ENCODE measurements around the gene MEIS1.

The MEIS1 gene

DNA sequence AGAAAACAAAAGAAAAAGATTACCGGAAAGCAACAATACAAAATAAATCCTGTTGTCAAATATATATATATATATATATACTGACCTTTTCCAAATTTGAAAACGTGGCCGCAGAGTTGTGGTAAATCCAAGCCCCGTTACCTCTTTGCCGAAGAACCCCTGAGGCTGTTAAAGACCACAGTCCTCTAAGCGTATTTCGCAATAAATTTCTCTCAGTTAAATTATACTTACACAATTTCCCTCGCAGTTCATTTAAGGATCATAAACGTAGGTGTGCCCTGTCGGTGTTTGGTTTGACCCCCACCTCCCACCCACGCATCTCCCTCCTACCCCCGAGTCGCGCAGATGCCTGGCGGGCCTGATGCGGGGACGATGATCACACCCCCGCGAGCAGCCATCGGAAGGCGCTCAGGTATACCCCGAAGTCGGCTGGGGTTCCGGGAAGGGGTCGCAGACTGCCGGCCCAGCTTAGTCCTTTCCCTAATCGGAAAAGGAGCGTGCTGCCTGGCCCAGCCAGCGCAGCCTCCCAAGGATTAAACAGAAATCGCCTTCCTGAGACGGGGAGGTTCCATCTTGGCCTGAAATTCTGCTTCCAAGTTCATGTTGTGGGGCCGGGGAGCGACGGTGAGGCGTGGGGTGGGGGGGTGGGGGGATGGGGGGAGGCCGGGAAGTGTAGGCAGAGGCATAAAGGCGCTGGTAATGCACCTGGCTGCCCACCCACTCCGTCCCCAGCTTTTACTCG is 2.9 kb upstream of the MEIS1 start:
- no peak for DNase-seq

DNA sequence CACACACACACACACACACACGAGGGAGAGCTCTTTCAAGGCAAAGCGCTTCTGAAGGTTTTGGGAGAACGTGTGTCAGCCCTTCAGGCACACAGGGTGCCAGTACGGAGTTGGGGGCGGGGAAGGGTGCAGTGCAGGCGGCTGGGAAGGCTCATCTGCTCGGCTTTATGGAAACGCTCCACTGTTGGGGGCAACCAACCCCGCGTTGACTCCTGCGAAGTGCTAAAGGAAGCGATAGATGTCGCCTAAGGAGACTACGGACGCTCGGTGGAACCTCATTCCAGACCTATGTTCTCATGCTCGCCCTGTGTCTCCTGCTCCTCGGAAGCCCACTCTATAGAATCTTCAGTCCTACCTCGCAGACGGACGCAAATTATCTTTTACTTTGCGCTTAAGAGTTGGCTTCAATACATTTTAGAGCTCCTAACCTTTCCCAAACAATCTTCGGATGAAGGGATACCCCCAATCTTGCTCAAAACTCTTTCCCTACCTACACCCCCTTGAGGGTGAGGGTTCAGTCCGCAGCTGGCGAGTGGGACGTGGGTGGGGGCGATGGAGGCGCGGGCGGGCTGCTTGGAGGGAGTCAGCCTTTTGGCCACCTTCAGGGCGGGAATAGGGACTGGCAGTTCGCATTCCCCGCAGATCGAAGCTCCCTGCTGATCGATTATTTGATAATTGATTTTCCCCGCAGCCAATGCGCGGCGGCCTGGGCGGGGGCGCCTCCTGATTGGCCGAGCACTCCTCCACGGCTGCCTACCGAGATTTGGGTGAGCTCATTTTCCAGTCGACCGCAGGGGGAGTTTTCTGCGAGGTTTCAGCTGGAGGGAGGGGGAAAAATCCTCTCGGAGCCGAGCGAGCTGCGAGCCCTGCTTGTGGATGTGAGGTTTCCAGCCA is 1.9 kb upstream of the MEIS1 start:
- DNase-seq, result no peak

DNA sequence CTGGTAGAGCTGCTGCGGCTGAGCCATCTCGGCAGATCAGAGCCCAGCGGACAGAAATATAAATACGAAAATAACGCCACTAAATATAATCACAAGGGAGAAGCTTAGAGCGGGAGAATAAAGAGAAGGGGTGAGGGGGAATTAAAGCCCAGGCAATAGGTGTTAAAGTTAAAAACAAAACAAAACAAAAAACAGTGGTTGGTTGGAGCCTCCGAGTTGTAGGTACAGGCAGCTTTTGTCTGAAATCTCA is 1.3 kb upstream of the MEIS1 start:
- DNase-seq, result no peak

DNA sequence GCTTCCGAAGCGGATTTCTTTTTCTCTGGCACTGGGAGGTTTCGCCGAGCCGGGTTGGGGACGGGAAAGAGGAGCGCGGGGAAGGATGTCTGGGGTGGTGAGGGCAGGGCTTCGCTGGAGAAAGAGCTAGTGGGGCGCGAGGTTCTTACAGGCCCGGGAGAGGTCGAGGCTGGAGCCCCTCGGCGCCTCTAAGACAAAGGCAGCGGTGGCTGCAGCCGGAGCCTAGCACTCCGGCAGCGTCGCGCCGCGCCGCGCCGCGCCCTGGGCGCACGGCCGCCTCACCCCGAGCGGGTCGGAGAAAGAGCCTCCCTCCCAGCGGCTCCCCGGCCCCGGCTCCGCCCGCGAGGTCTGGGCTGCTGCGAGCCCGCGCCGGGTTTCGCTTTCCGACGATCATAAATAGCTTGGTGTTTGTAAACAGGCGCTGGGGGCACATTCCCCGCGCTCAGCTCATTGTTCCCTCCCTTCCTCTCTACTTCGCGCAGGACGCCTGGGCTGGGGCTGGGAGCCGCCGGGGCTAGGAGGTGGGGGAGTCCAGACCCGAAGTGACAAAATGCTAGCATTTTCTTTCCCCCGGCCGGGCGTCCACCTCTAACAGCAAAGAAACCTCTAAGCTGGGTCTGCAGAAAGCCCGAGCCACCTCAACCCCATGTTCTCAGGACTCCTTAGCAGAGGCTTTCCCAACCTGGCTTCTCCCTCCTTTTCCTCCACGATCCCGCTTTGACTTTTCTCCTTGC is 813 bp upstream of the MEIS1 start:
- no peak for DNase-seq

DNA sequence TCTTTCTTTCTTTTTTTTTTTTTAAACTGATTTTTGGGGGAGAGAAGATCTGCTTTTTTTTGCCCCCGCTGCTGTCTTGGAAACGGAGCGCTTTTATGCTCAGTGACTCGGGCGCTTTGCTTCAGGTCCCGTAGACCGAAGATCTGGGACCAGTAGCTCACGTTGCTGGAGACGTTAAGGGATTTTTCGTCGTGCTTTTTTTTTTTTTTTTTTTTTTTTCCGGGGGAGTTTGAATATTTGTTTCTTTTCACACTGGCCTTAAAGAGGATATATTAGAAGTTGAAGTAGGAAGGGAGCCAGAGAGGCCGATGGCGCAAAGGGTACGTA is 587 bp downstream of the MEIS1 start:
- no peak for DNase-seq

DNA sequence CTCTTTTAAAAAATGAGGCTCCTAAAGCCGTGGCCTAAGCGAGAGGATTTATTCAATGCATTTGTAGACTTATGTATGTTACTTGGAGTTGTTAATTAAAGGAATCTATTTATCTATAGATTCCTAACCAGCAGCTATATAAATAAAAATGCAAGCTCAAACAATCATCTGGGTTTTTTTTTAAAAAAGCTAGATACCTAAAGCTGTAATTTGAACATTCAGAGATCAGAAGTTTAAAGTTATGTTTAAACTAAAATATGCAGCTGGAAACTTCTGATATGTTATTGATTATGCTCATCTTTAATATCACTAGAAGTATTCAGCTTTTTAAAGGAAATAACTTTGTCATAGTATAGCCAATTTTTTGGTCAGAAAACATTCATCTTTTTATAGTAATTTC is 1.0 kb downstream of the MEIS1 start:
- no peak for DNase-seq

DNA sequence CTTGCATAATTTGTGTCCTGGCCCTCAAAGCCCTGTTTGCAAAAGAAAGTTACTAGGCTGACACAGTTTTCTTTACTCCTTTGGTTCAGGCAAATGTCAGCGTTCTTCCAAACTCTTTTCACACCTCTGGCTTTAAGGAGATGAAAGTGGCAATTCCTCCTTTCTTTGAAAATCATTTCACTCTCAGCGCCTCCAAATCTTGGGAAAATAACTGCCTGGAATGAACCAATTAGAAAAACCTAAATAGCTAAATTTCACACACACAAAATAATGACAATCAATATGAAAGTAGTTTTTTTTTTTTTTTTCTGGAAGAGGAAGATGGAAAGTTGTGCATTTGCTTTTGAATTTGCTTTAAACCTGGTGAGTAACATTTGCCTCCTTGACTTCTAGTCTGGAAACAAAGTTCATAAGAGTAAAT is 1.7 kb downstream of the MEIS1 start:
- no peak for DNase-seq

DNA sequence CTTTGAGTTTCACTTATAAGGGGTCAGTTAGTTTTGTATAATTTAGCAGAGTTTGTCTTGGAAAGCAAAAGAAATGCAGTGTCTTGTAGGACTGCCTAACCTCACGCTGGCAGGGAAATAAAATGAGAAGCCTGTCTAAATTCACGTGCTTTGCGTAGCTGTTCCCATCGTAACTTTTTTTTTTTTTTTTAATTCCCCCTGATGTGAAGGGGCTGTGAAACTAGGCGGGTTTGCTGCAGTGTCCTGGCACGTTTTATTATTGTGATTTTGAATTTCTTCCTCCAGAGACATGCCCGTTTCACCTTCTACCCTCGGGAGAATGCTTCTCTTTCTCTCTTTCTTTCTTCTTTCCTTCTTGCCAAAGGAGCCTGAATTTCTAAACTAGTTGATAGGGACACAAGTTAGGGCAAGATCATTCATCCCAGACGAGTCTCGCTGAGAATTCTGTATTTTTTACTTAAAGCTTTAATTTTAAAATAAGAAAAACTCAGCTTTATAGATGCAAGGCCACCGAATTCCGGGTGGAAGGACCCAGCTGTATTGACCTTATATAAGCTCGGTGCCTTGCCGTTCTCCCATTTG is 2.3 kb downstream of the MEIS1 start:
- DNase-seq, result no peak

DNA sequence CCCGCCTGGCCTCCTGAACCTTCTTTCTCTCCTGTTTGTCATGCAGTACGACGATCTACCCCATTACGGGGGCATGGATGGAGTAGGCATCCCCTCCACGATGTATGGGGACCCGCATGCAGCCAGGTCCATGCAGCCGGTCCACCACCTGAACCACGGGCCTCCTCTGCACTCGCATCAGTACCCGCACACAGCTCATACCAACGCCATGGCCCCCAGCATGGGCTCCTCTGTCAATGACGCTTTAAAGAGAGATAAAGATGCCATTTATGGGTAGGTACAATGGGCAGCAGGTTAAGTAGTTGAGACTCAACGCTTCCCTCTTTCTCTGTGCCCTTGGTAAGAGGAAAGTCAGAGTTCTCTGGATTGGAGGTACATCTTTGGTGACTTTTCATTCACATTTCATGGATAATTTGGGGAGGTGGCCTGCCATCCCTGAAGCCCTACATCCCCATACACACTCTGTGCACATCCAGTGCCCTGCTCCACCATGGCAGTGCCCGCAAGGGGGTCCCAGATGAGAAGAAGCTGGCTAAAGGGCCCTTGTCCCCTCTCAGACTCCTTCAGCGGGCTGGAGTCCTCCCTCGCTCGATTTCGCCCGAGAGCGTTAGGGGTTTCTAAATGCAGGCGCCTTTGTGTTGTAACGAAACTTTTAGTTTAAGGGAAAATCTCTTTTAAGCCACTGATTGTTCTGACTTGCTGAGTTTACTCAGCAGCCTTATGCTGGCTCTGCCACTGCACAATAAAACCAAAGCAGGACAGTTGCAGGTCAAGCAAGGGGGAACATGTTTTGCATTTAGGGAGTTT is 3.0 kb downstream of the MEIS1 start:
- no peak for DNase-seq

DNA sequence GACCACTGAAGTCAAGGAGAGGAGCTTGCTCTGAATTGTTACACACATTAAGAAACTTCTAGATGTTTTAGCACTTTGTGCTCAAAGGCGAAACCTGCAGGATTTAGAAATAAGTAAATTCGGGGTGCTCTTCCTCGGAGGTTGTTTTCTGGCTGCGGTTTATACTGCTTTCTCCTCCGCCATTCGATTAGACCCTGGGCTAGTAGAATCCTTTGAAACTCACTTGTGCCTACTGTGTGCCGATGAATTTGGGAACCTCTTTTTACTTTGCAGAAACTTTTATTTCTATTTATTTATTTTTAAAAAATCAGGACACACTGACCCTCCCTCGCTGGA is 3.5 kb downstream of the MEIS1 start:
- DNase-seq, result no peak

DNA sequence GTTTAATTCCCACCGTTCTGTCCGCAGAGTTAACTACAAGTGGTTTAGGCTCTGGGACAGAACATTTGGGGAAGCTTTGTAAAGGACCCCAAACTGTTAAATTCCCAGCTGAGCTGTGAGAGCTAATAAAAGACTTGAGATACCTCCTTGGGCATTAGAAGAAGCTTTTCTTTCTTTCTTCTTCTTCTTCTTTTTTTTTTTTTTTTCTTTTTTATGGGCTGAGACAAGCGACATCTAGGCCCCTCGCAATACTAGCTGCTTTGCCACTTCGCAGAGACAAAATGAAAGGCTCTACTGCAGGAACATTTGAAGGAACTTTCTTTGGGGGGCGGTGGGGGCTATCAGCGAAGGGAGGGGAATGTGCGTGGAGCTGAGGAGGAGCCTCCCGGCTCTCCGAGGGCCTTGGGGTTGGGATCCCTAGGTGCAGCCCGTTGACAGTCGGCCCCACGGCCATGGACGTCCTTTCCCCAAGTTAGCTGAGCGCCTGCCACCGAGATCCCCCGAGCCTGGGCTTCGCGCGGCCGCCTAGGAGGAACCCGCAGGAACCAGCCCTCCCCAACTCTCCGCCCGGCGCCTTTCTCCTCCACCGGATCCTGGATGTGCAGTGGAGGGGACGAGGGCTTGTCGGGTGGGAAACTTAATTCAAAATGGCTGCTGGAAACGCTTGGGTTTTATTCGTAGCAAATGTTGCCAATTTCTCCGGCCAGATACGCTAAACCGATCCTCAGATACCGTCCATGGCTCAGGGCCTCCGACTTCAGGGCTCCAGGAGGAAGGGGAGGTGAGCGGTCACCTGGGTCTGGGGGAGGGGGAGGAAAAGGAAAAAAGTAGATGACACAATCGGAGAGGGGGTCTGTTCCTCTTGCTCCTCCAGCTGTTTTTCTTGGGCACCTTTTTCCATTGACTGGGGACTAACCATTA is 4.2 kb downstream of the MEIS1 start:
- DNase-seq, result no peak

DNA sequence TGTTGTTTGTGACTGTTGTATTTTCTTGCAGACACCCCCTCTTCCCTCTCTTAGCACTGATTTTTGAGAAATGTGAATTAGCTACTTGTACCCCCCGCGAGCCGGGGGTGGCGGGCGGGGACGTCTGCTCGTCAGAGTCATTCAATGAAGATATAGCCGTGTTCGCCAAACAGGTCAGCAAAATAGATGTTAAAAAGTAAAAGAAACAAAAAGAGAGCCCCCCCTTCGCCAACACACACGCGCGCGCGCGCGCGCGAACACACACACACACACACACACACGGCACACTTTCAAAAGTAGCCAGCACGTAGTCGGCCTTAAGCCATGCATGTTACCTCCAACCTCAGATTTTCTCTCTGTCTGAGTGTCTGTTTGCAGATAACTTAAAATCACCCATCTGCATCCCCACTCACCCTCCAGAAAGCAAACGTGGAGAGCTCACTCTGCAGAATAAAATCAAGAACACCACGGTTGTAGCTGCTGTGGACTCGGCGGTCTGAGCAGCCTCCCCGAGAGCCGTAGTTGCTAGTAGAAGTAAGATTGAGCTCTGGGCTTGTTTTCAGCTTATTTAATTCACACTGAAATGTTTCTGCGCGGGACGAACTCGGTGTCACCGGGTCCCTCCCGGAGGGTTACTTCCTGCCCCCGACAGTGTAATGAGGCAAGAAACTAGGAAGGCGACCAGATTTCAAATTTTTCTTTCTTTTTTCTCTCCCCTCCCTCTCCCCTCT is 5.1 kb downstream of the MEIS1 start:
- DNase-seq, result no peak

DNA sequence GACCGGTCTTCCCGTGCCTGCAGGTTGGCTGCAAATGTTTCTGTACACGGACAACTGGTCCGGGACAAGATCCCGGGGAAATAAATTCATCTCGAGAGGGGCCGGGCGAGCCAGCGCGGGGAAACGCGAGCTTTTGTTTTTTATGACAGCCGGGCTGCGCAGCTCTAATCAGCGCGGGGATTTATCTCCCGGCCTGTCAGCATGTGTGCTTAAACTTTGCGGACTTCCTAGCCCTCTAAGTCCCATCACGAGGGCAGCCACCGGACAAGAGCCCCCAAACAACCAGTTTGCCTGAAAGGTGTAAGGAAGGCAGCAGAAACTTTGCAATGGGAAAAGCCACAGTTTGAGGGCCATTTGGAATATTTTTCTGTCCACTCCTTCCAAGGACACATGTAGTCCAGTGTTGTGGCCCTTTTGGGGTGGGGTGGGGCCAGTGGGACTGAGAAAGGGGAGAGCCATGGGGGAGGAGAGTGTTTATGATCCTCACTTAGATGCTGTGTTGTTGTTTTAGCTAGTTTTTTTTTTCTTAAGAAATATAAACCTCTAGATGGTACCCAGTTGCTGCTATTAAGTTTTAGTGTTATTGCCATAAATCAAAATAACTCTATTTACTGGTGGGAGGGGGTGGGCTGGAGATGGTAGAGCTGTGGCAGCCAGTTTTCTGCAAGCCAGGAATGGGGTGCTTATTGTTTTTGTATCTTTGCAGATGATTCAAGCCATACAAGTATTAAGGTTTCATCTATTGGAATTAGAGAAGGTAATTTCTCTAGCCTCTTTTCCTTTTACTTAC is 6.0 kb downstream of the MEIS1 start:
- no peak for DNase-seq

DNA sequence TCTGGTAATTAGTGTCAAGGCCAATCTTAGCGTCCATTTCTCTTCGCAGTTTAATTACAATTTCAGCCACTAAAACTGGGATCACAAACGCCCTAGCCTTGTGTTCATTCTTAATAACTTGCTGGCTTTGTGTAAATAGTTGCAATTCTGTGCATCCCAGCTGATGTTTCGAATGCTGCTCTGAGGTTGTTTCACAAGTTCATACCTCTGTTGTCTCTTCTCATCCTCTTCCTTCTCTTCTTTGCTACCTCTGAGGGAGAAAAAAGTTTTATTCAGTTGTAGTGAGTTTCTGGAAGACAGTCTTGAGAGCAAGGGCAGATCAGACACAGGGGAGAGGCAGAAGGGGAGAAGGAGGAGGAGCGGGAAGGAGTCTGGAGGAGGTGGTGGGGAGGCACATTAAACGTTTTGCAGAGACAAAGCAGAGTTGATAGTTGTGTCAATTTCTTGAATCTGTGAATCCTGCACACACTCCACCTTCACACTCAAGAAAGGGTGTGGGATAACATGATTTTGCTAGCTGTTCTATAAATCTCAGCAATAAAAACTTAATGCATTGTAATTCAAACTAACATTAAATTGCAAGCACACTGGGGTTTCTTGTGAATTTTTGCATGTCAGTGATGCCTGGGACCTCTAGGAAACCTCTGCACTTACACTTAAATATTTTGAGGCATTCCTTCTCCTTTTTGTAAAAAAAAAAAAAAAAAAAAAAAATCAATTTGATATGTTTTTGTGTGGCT is 6.8 kb downstream of the MEIS1 start:
- no peak for DNase-seq

DNA sequence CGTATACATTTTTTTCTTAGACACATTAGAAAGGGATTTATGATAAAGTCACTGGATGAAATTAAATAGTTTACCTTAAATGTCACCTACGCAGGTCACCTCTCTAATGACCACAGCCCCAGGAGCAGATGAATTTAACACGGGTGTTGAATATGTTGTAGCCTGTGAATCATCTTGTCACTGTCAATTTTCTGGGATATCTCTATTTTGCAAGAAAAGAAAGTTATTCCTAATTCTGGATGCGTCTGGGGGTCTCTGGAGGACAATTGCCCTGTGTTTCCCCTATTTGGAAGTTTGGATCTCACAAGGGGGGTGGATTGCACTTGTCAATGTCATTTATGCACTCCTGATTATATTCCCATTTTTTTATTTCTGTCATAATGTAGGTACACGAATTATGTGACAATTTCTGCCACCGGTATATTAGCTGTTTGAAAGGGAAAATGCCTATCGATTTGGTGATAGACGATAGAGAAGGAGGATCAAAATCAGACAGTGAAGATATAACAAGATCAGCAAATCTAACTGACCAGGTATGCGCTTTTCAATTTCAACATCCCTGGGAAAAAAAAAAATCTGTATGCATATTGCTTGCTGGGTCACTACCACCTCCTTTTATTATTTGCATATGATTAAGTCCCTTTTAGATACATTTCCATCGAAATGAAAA is 7.7 kb downstream of the MEIS1 start:
- DNase-seq, result no peak

DNA sequence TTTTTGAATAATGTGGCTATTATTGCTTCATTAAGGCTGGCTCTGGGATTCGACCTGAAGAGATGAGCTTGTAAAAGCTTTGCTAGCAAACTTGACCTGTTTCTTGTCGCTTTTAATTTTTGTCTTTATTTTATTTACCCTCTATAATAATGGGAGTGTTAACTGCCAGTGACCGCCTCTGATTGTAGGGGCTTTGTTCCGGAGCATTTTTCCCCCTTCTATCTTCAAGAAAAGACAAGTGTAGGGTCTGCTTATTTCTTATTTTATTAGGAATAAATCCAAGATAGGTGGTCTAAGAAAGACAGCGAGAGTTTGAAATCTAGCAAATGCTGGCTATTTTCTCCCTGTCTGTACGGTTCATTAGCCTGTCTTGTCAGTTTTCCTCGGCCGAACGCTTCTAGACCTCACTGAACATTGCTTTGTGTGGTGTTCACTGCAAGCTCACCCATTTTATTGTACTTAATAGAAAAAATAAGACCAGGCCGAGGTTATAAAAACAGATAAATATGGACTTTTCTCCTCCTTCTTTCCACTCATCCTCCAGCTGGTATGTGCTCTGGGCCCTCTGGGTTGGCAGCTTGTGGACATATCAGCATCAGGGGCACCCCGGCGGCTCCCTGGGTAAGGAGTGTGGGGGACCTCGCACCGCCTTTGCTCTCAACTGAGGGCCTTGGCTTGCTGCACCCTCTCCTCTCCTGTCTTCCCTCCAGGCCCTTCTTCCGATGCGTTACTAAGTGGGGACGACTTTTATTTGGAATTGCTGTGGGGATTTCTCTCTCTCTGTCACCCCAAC is 8.5 kb downstream of the MEIS1 start:
- no peak for DNase-seq

DNA sequence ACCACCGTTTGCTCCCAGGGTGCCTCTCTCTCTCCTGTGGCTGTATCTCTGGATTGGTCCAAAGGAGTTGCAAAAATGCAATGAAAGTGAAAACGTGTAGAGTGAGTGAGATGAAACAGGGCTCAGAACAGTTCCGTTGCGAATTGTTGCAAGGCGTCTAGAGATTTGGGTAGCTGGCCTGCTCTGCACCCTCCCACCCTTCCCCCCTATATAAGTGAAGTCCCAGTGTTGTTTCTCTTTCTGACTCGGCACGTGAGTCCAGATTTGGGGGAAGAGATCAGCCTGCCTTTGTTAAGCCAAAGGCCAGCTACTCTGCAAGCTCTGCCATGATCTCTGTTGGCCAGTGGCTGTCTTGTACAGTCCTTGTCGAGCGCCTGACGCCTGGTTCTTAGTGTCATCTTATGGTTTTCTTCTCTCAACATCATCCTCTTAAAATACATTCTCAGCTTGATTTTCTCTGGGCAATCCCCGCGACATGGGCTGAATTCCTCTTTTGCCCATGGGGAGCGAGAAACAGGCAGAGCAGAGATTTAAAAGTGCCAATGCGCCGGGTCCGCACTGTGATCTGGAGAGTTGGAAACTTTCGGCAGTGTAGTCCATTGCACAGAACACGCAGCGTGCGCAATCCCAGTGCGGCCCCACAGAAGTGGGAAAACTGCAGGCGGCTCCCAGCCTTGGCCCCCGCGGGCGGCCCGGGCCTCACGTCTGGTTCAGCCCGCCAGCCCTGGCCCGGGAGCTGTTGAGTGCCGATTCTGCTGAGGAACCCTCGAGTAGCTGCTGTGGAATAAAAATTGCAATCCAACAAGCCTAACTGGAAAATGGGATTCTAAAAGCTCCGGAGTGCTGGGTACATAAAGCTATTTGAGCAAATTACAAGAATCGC is 9.3 kb downstream of the MEIS1 start:
- DNase-seq, result no peak
